ENCODE data around the gene PRDM15.
A peak's percentile ranks its signal among the peaks of the same experiment; 100 is the strongest.

Gene PRDM15

DNA sequence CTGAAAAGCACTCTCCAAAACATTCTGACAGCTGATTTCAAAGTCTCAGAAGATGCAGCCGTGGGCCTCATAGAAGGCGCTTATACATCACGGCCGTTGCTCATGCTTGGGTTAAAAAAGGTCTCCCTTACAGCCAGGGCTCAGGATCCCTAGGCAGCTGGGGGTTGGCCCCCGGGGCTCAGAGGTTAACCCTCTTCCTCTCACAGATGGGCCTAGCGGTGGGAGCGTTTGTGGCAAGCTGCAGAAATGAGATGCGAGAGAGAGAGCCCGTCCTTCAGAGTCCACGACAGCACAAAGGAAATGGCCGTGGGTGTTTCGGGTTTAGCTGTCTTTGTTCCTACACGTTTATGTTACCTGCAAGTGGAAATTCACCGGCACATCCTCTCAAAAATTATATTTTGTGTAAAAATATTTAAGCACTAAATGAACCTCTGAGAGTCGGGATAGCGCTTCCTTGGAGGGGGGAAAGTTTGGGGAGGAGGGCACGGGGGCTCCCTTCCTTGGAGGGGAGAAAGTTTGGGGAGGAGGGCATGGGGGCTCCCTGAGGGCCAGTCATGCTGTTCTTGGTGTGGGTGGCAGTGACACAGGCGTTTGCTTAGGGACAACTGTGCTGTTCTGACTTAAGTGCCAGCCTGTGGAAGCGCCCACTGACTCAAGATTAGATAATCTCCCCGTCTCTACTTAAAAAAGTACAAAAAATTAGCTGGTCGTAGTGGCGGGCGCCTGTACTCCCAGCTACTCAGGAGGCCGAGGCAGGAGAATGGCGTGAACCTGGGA lies 20.5 kb upstream of the PRDM15 start:
- Mint-ChIP-seq H3K27me3 (ENCODE audit: low read depth, poor library complexity) (peaks cover 6% of the 10 kb centered on the region), H3K9me3 (no peaks in the 10 kb centered on the region), H3K4me1 (peaks cover 46% of the 10 kb centered on the region), H3K4me3 (no peak overlapping the region), H3K36me3 (ENCODE audit: low read depth) (peaks cover 40% of the 10 kb centered on the region), H3K27ac (no peak overlapping the region)
- TF ChIP-seq, protein P1, sequence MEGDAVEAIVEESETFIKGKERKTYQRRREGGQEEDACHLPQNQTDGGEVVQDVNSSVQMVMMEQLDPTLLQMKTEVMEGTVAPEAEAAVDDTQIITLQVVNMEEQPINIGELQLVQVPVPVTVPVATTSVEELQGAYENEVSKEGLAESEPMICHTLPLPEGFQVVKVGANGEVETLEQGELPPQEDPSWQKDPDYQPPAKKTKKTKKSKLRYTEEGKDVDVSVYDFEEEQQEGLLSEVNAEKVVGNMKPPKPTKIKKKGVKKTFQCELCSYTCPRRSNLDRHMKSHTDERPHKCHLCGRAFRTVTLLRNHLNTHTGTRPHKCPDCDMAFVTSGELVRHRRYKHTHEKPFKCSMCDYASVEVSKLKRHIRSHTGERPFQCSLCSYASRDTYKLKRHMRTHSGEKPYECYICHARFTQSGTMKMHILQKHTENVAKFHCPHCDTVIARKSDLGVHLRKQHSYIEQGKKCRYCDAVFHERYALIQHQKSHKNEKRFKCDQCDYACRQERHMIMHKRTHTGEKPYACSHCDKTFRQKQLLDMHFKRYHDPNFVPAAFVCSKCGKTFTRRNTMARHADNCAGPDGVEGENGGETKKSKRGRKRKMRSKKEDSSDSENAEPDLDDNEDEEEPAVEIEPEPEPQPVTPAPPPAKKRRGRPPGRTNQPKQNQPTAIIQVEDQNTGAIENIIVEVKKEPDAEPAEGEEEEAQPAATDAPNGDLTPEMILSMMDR (IDR thresholded peaks at IDR 0.05): no peak
- no peak for DNase-seq

GRCh38 chr21:41898998-41899397 lies 19.9 kb upstream of the PRDM15 start:
- Mint-ChIP-seq H3K36me3 (ENCODE audit: low read depth) (peaks cover 37% of the 10 kb centered on the region), H3K9me3 (no peaks in the 10 kb centered on the region), H3K4me3 (no peak overlapping the region), H3K27ac (no peak overlapping the region), H3K4me1 (peaks cover 51% of the 10 kb centered on the region), H3K27me3 (ENCODE audit: low read depth, poor library complexity) (peaks cover 6% of the 10 kb centered on the region)
- TF ChIP-seq, protein P1 (IDR thresholded peaks at IDR 0.05): no peak
- no peak for DNase-seq

DNA sequence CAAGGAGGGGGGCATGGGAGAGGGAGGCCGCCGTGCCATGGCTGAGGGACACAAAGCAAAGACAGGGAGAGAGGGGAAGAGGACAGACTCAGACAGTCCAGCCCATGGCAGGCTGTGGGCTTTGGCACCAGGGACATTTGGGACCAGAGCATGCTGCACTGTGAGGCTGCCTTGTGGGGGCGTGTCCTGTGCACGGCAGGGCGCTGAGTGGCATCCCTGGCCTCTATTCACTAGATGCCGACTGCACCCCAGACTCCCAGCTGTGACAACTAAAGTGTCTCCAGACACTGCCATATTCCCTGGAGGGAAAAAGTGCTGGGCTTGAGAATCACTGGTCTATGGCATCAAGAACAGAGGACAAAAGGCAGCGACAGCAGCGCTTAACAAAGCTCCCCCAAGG lies 18.6 kb upstream of the PRDM15 start:
- TF ChIP-seq, protein P1 (IDR thresholded peaks at IDR 0.05): no peak
- Mint-ChIP-seq H3K4me1 (peaks cover 51% of the 10 kb centered on the region), H3K27ac (no peak overlapping the region), H3K36me3 (ENCODE audit: low read depth) (peaks cover 29% of the 10 kb centered on the region), H3K4me3 (no peak overlapping the region), H3K9me3 (no peaks in the 10 kb centered on the region), H3K27me3 (ENCODE audit: low read depth, poor library complexity) (peaks cover 6% of the 10 kb centered on the region)
- DNase-seq: no peak

GRCh38 chr21:41897047-41897669 lies 18.0 kb upstream of the PRDM15 start:
- Mint-ChIP-seq H3K4me3 (no peak overlapping the region), H3K9me3 (no peaks in the 10 kb centered on the region), H3K36me3 (ENCODE audit: low read depth) (peaks cover 25% of the 10 kb centered on the region), H3K4me1 (peaks cover 51% of the 10 kb centered on the region), H3K27me3 (ENCODE audit: low read depth, poor library complexity) (peaks cover 6% of the 10 kb centered on the region), H3K27ac (peak overlapping the region; percentile 62)
- TF ChIP-seq, protein P1 (IDR thresholded peaks at IDR 0.05): no peak
- no peak for DNase-seq

GRCh38 chr21:41895643-41896493 lies 16.7 kb upstream of the PRDM15 start:
- no peak for DNase-seq
- no peaks in the 10 kb centered on the region for H3K9me3 Mint-ChIP-seq
- H3K27me3 Mint-ChIP-seq (ENCODE audit: low read depth, poor library complexity): peaks cover 6% of the 10 kb centered on the region
- peak overlapping the region; percentile 26 for H3K27ac Mint-ChIP-seq
- peaks cover 12% of the 10 kb centered on the region for H3K36me3 Mint-ChIP-seq (ENCODE audit: low read depth)
- H3K4me1 Mint-ChIP-seq: peaks cover 51% of the 10 kb centered on the region
- TF ChIP-seq, protein P1 (IDR thresholded peaks at IDR 0.05): no peak
- H3K4me3 Mint-ChIP-seq: peak overlapping the region; percentile 66

Measured in nephron progenitor cell (in vitro differentiated cells).